A172 (cell line): ENCODE results near the gene LMAN1. TPM values are rescaled to one million over a fixed set of nuclear protein-coding genes. Genes with fewer than 3 reads are reported as not detected.

ENCODE experiments used
- DNase-seq: peaks from one replicate; pipeline ENCODE4 v3.0.0-alpha.2; 2015; ENCODE audit warnings: low spot score
- total RNA-seq: library from RNA; depleted of rRNA; stranded (reverse); fragments of >200 nt; shearing (Covaris generic); gene quantifications from 2 replicates; pipeline ENCODE4 v1.2.3, GENCODE V29; 2014; rRNA removed

LMAN1 gene
- total RNA-seq, 1 experiment from 2014 or later, result 85.8 TPM

GRCh38 chr18:59305295-59305694 is 53.8 kb downstream of the LMAN1 start:
- no peak for DNase-seq

GRCh38 chr18:59303656-59304195 is 55.3 kb downstream of the LMAN1 start:
- DNase-seq, result no peak

GRCh38 chr18:59303006-59303405 is 56.1 kb downstream of the LMAN1 start:
- no peak for DNase-seq

GRCh38 chr18:59301929-59302328 is 57.1 kb downstream of the LMAN1 start:
- DNase-seq, result no peak

- peak; percentile 1 for DNase-seq
Observed at GRCh38 chr18:59300676-59301285, 58.3 kb downstream of the LMAN1 start.

GRCh38 chr18:59298871-59299270 is 60.2 kb downstream of the LMAN1 start:
- no peak for DNase-seq

GRCh38 chr18:59293317-59293716 is 65.7 kb downstream of the LMAN1 start:
- DNase-seq, result no peak

- DNase-seq, result no peak
Observed at GRCh38 chr18:59286341-59286740, 72.7 kb downstream of the LMAN1 start.

GRCh38 chr18:59282341-59282740 is 76.7 kb downstream of the LMAN1 start:
- DNase-seq, result no peak

- no peak for DNase-seq
Observed at GRCh38 chr18:59279722-59280121, 79.3 kb downstream of the LMAN1 start.

GRCh38 chr18:59279193-59279592 is 79.9 kb downstream of the LMAN1 start:
- DNase-seq, result no peak

- no peak for DNase-seq
Observed at GRCh38 chr18:59278793-59279192, 80.3 kb downstream of the LMAN1 start.

Other genes with a start within 250 kb of the LMAN1 start
- 30.0 and 35.4 TPM in 2 replicates for gene SEC11C, start 219.4 kb downstream of the LMAN1 start, total RNA-seq
- not detected in 2 replicates for gene GRP, start 139.1 kb downstream of the LMAN1 start, total RNA-seq
- not detected in 2 replicates for gene RAX, start 85.8 kb downstream of the LMAN1 start, total RNA-seq
- not detected in 2 replicates for gene CPLX4, start 40.6 kb downstream of the LMAN1 start, total RNA-seq